GM23248 (cell line): ENCODE data around the gene ECI1.

Experiments used
- EZH2 ChIP-seq: fragments of 200-600 bp; sonication (generic); IDR thresholded peaks from 2 replicates; pipeline ENCODE4 v1.6.1; 2018; ENCODE audit warnings: antibody characterized with exemption, mild to moderate bottlenecking; ENCODE audit not compliant: insufficient read depth, poor library complexity, severe bottlenecking
- EZH2phosphoT487 ChIP-seq: fragments of 200-600 bp; sonication (generic); IDR thresholded peaks from 2 replicates; pipeline ENCODE4 v1.6.1; 2018; ENCODE audit warnings: antibody characterized with exemption, moderate library complexity, mild to moderate bottlenecking, low read depth; ENCODE audit not compliant: insufficient read depth

GRCh38 chr16:2214719-2214968 lies 36.7 kb downstream of the ECI1 start, which contains the start of gene PGP:
- no peak for TF ChIP-seq EZH2
- TF ChIP-seq EZH2phosphoT487, result no peak
